ENCODE data around the gene SF3B5. TPM values are rescaled to one million over a fixed set of nuclear protein-coding genes. Genes with fewer than 3 reads are reported as not detected.
"Not testable (repeated sequence)": the region's sequence is repeated elsewhere in the genome, so short reads cannot be mapped to it uniquely, and the experiment has no call there.

The SF3B5 gene
- total RNA-seq, 3 donors from 2014 or later = 276 to 301 (median 280) TPM

GRCh38 chr6:144087789-144088426, 7.5 kb downstream of the SF3B5 start:
- Mint-ChIP-seq H3K4me1 (ENCODE audit: low read depth) (no peaks in the 10 kb centered on the region), H3K36me3 (ENCODE audit: insufficient read depth) (peaks cover 9% of the 10 kb centered on the region), H3K9me3 (no peaks in the 10 kb centered on the region), H3K27me3 (ENCODE audit: low read depth) (no peaks in the 10 kb centered on the region), H3K4me3 (no peak overlapping the region)
- DNase-seq (no peak), ATAC-seq (no peak)

- H3K27me3 Mint-ChIP-seq (ENCODE audit: low read depth) = no peaks in the 10 kb centered on the region
- no peak for ATAC-seq
- no peak overlapping the region for H3K4me3 Mint-ChIP-seq
- DNase-seq = no peak
- H3K9me3 Mint-ChIP-seq = no peaks in the 10 kb centered on the region
- H3K36me3 Mint-ChIP-seq (ENCODE audit: insufficient read depth) = peaks cover 9% of the 10 kb centered on the region
- H3K4me1 Mint-ChIP-seq (ENCODE audit: low read depth) = no peaks in the 10 kb centered on the region
Measured at GRCh38 chr6:144086959-144087358, 8.4 kb downstream of the SF3B5 start.

- DNase-seq (no peak), ATAC-seq (no peak)
- peaks cover 7% of the 10 kb centered on the region for H3K36me3 Mint-ChIP-seq (ENCODE audit: insufficient read depth)
- no peaks in the 10 kb centered on the region for H3K9me3 Mint-ChIP-seq
- no peaks in the 10 kb centered on the region for H3K27me3 Mint-ChIP-seq (ENCODE audit: low read depth)
- no peak overlapping the region for H3K4me3 Mint-ChIP-seq
- H3K4me1 Mint-ChIP-seq (ENCODE audit: low read depth) = no peaks in the 10 kb centered on the region
Measured at GRCh38 chr6:144083172-144083571, 12.2 kb downstream of the SF3B5 start.

- not testable (repeated sequence) for DNase-seq; H3K27me3 Mint-ChIP-seq (ENCODE audit: low read depth); H3K4me1 Mint-ChIP-seq (ENCODE audit: low read depth); H3K4me3 Mint-ChIP-seq; H3K9me3 Mint-ChIP-seq; H3K36me3 Mint-ChIP-seq (ENCODE audit: insufficient read depth); ATAC-seq
Measured at GRCh38 chr6:144082412-144082811, 13.0 kb downstream of the SF3B5 start.

GRCh38 chr6:144077871-144078270, 17.5 kb downstream of the SF3B5 start:
- ATAC-seq (no peak), DNase-seq (no peak)
- Mint-ChIP-seq H3K4me3 (no peak overlapping the region), H3K9me3 (no peaks in the 10 kb centered on the region), H3K36me3 (ENCODE audit: insufficient read depth) (no peaks in the 10 kb centered on the region), H3K27me3 (ENCODE audit: low read depth) (no peaks in the 10 kb centered on the region), H3K4me1 (ENCODE audit: low read depth) (no peaks in the 10 kb centered on the region)

- Mint-ChIP-seq H3K4me3 (no peak overlapping the region), H3K27me3 (ENCODE audit: low read depth) (no peaks in the 10 kb centered on the region), H3K4me1 (ENCODE audit: low read depth) (no peaks in the 10 kb centered on the region), H3K36me3 (ENCODE audit: insufficient read depth) (no peaks in the 10 kb centered on the region), H3K9me3 (no peaks in the 10 kb centered on the region)
- no peak for DNase-seq
- no peak for ATAC-seq
Measured at GRCh38 chr6:144075875-144076274, 19.5 kb downstream of the SF3B5 start.

- Mint-ChIP-seq H3K9me3 (no peaks in the 10 kb centered on the region), H3K27me3 (ENCODE audit: low read depth) (no peaks in the 10 kb centered on the region), H3K36me3 (ENCODE audit: insufficient read depth) (no peaks in the 10 kb centered on the region), H3K4me1 (ENCODE audit: low read depth) (no peaks in the 10 kb centered on the region), H3K4me3 (no peak overlapping the region)
- DNase-seq (no peak), ATAC-seq (no peak)
Measured at GRCh38 chr6:144075187-144075586, 20.2 kb downstream of the SF3B5 start.

GRCh38 chr6:144073024-144073423, 22.3 kb downstream of the SF3B5 start:
- no peaks in the 10 kb centered on the region for H3K36me3 Mint-ChIP-seq (ENCODE audit: insufficient read depth)
- H3K4me3 Mint-ChIP-seq = no peak overlapping the region
- no peak for ATAC-seq
- no peaks in the 10 kb centered on the region for H3K27me3 Mint-ChIP-seq (ENCODE audit: low read depth)
- no peaks in the 10 kb centered on the region for H3K9me3 Mint-ChIP-seq
- DNase-seq = no peak
- no peaks in the 10 kb centered on the region for H3K4me1 Mint-ChIP-seq (ENCODE audit: low read depth)

GRCh38 chr6:144069506-144069905, 25.9 kb downstream of the SF3B5 start:
- ATAC-seq (no peak), DNase-seq (no peak)
- Mint-ChIP-seq H3K4me3 (no peak overlapping the region), H3K36me3 (ENCODE audit: insufficient read depth) (no peaks in the 10 kb centered on the region), H3K9me3 (no peaks in the 10 kb centered on the region), H3K4me1 (ENCODE audit: low read depth) (peaks cover 21% of the 10 kb centered on the region), H3K27me3 (ENCODE audit: low read depth) (no peaks in the 10 kb centered on the region)

- no peaks in the 10 kb centered on the region for H3K9me3 Mint-ChIP-seq
- H3K36me3 Mint-ChIP-seq (ENCODE audit: insufficient read depth) = no peaks in the 10 kb centered on the region
- peaks cover 22% of the 10 kb centered on the region for H3K4me1 Mint-ChIP-seq (ENCODE audit: low read depth)
- no peaks in the 10 kb centered on the region for H3K27me3 Mint-ChIP-seq (ENCODE audit: low read depth)
- H3K4me3 Mint-ChIP-seq = no peak overlapping the region
- DNase-seq (no peak), ATAC-seq (no peak)
Measured at GRCh38 chr6:144068794-144069193, 26.6 kb downstream of the SF3B5 start.

- H3K4me1 Mint-ChIP-seq (ENCODE audit: low read depth) = peaks cover 34% of the 10 kb centered on the region
- H3K36me3 Mint-ChIP-seq (ENCODE audit: insufficient read depth) = no peaks in the 10 kb centered on the region
- no peaks in the 10 kb centered on the region for H3K9me3 Mint-ChIP-seq
- H3K27me3 Mint-ChIP-seq (ENCODE audit: low read depth) = no peaks in the 10 kb centered on the region
- H3K4me3 Mint-ChIP-seq = peak overlapping the region; percentile 1
- no peak for DNase-seq
- no peak for ATAC-seq
Measured at GRCh38 chr6:144066741-144067484, 28.5 kb downstream of the SF3B5 start.

GRCh38 chr6:144066255-144066654, 29.1 kb downstream of the SF3B5 start:
- Mint-ChIP-seq H3K27me3 (ENCODE audit: low read depth) (no peaks in the 10 kb centered on the region), H3K36me3 (ENCODE audit: insufficient read depth) (no peaks in the 10 kb centered on the region), H3K9me3 (no peaks in the 10 kb centered on the region), H3K4me1 (ENCODE audit: low read depth) (peaks cover 34% of the 10 kb centered on the region), H3K4me3 (no peak overlapping the region)
- ATAC-seq (no peak), DNase-seq (no peak)

- ATAC-seq (no peak), DNase-seq (no peak)
- peaks cover 34% of the 10 kb centered on the region for H3K4me1 Mint-ChIP-seq (ENCODE audit: low read depth)
- no peaks in the 10 kb centered on the region for H3K9me3 Mint-ChIP-seq
- no peaks in the 10 kb centered on the region for H3K36me3 Mint-ChIP-seq (ENCODE audit: insufficient read depth)
- H3K4me3 Mint-ChIP-seq = peak overlapping the region; percentile 83
- H3K27me3 Mint-ChIP-seq (ENCODE audit: low read depth) = no peaks in the 10 kb centered on the region
Measured at GRCh38 chr6:144065213-144065660, 30.1 kb downstream of the SF3B5 start.

- DNase-seq (peak; percentile 66), ATAC-seq (peak; percentile 51 to 63)
- Mint-ChIP-seq H3K36me3 (ENCODE audit: insufficient read depth) (no peaks in the 10 kb centered on the region), H3K4me1 (ENCODE audit: low read depth) (peaks cover 34% of the 10 kb centered on the region), H3K27me3 (ENCODE audit: low read depth) (no peaks in the 10 kb centered on the region), H3K9me3 (no peaks in the 10 kb centered on the region), H3K4me3 (peak overlapping the region; percentile 83)
Measured at GRCh38 chr6:144064402-144065212, 30.8 kb downstream of the SF3B5 start.

Measured in activated T-cell treated with anti-CD3 and anti-CD28 coated beads, Interleukin-2, amount 50 U/mL, for 4 hours (primary cell).